Effector memory CD8-positive, alpha-beta T cell (primary cell): ENCODE data around the gene CT55.
"Not testable (repeated sequence)": the region's sequence is repeated elsewhere in the genome, so short reads cannot be mapped to it uniquely, and the experiment has no call there.

Experiments used
- ATAC-seq: fragments of 150-1000 bp; cut with Tn5 transposase; replicated peaks from 2 replicates; pipeline ENCODE4 v1.10.0; 2021; ENCODE audit warnings: mild to moderate bottlenecking, moderate library complexity
- DNase-seq, 3 experiments: peaks; one replicate each; pipeline ENCODE4 v3.0.0; 2021
- H3K27ac Mint-ChIP-seq, 2 donors: one replicate each; pipeline ENCODE4 v1.8.0; 2022; ENCODE audit warnings: mild to moderate bottlenecking in 2 of 2, mixed read lengths in 2 of 2, moderate library complexity in 2 of 2
- H3K27me3 Mint-ChIP-seq, 2 donors: one replicate each; pipeline ENCODE4 v1.8.0; 2022; ENCODE audit warnings: mixed read lengths in 2 of 2
- H3K36me3 Mint-ChIP-seq: one replicate; pipeline ENCODE4 v1.8.0; 2022; ENCODE audit warnings: mild to moderate bottlenecking, moderate library complexity, mixed read lengths; ENCODE audit not compliant: insufficient read depth
- H3K4me1 Mint-ChIP-seq, 2 donors: one replicate each; pipeline ENCODE4 v1.8.0; 2022; ENCODE audit warnings: low read depth in 2 of 2, mixed read lengths in 2 of 2
- H3K4me3 Mint-ChIP-seq, 2 donors: one replicate each; pipeline ENCODE4 v1.8.0; 2022; ENCODE audit warnings: mild to moderate bottlenecking in 2 of 2, mixed read lengths in 2 of 2, moderate library complexity in 2 of 2
- H3K9me3 Mint-ChIP-seq, 2 donors: one replicate each; pipeline ENCODE4 v1.8.0; 2022; ENCODE audit warnings: mixed read lengths in 2 of 2
- total RNA-seq, 9 experiments: gene quantifications; one replicate each; lab custom pipeline; 2026; lab: John Stamatoyannopoulos, UW

Gene CT55
- total RNA-seq: 0 to 0.07 (median 0) reads per million in 9 experiments

GRCh38 chrX:135170877-135171519 is at the start of gene CT55:
TSS of gene CT55 (minus strand) at chrX:135171398. CDS start at chrX:135171171, 227 bp downstream.
- Mint-ChIP-seq H3K27ac (no peak within 1 kb of the TSS), H3K27me3 (peaks cover 21 to 29% of the 10 kb centered on the region in 2 donors), H3K4me1 (peaks cover 0 to 5% of the 10 kb centered on the region in 2 donors), H3K4me3 (no peak within 1 kb of the TSS), H3K36me3 (no peaks in the 10 kb centered on the region), H3K9me3 (no peaks in the 10 kb centered on the region)
- ATAC-seq (no peak), DNase-seq (no peak)

- peak overlapping the region in 1 of 2 donors; percentile 25 for H3K27ac Mint-ChIP-seq
- H3K4me1 Mint-ChIP-seq: peaks cover 2 to 5% of the 10 kb centered on the region in 2 donors
- peak in 2 of 3 experiments; percentile 2 to 3 for DNase-seq
- no peaks in the 10 kb centered on the region for H3K36me3 Mint-ChIP-seq
- no peaks in the 10 kb centered on the region for H3K9me3 Mint-ChIP-seq
- H3K27me3 Mint-ChIP-seq: peaks cover 7 to 19% of the 10 kb centered on the region in 2 donors
- peak; percentile 73 for ATAC-seq
- no peak overlapping the region for H3K4me3 Mint-ChIP-seq
Observed at GRCh38 chrX:135213200-135213844, 42.1 kb upstream of the CT55 start.

GRCh38 chrX:135206427-135206826 is 35.2 kb upstream of the CT55 start:
- not testable (repeated sequence) for ATAC-seq, H3K4me3 Mint-ChIP-seq, H3K27ac Mint-ChIP-seq, H3K4me1 Mint-ChIP-seq, H3K36me3 Mint-ChIP-seq, H3K9me3 Mint-ChIP-seq
- peak; percentile 2 to 15 (median 8) for DNase-seq
- H3K27me3 Mint-ChIP-seq: peaks cover 29 to 41% of the 10 kb centered on the region in 2 donors

- H3K4me1 Mint-ChIP-seq: no peaks in the 10 kb centered on the region
- no peaks in the 10 kb centered on the region for H3K9me3 Mint-ChIP-seq
- H3K27me3 Mint-ChIP-seq: peaks cover 32 to 36% of the 10 kb centered on the region in 2 donors
- ATAC-seq (no peak), DNase-seq (no peak)
- no peaks in the 10 kb centered on the region for H3K36me3 Mint-ChIP-seq
- no peak overlapping the region for H3K27ac Mint-ChIP-seq
- H3K4me3 Mint-ChIP-seq: no peak overlapping the region
Observed at GRCh38 chrX:135200297-135200696, 29.1 kb upstream of the CT55 start.

GRCh38 chrX:135194684-135195083 is 23.5 kb upstream of the CT55 start:
- Mint-ChIP-seq H3K4me3 (no peak overlapping the region), H3K4me1 (no peaks in the 10 kb centered on the region), H3K9me3 (no peaks in the 10 kb centered on the region), H3K36me3 (no peaks in the 10 kb centered on the region), H3K27ac (no peak overlapping the region), H3K27me3 (peaks cover 20 to 27% of the 10 kb centered on the region in 2 donors)
- ATAC-seq (no peak), DNase-seq (no peak)

GRCh38 chrX:135193740-135194139 is 22.5 kb upstream of the CT55 start:
- Mint-ChIP-seq H3K4me1 (no peaks in the 10 kb centered on the region), H3K36me3 (no peaks in the 10 kb centered on the region), H3K4me3 (no peak overlapping the region), H3K27me3 (peaks cover 23 to 37% of the 10 kb centered on the region in 2 donors), H3K9me3 (no peaks in the 10 kb centered on the region), H3K27ac (no peak overlapping the region)
- ATAC-seq (no peak), DNase-seq (no peak)

- H3K4me3 Mint-ChIP-seq: no peak overlapping the region
- no peak overlapping the region for H3K27ac Mint-ChIP-seq
- H3K9me3 Mint-ChIP-seq: no peaks in the 10 kb centered on the region
- H3K4me1 Mint-ChIP-seq: no peaks in the 10 kb centered on the region
- DNase-seq: no peak
- ATAC-seq: no peak
- H3K27me3 Mint-ChIP-seq: peaks cover 30 to 45% of the 10 kb centered on the region in 2 donors
- H3K36me3 Mint-ChIP-seq: no peaks in the 10 kb centered on the region
Observed at GRCh38 chrX:135191838-135192237, 20.6 kb upstream of the CT55 start.

GRCh38 chrX:135185795-135186443 is 14.7 kb upstream of the CT55 start:
- H3K27ac Mint-ChIP-seq: no peak overlapping the region
- H3K36me3 Mint-ChIP-seq: no peaks in the 10 kb centered on the region
- H3K27me3 Mint-ChIP-seq: peaks cover 57 to 75% of the 10 kb centered on the region in 2 donors
- peaks cover 0 to 6% of the 10 kb centered on the region in 2 donors for H3K4me1 Mint-ChIP-seq
- ATAC-seq (peak; percentile 53), DNase-seq (peak in 2 of 3 experiments; percentile 2 to 3)
- no peak overlapping the region for H3K4me3 Mint-ChIP-seq
- no peaks in the 10 kb centered on the region for H3K9me3 Mint-ChIP-seq

- no peak overlapping the region for H3K27ac Mint-ChIP-seq
- peaks cover 25 to 37% of the 10 kb centered on the region in 2 donors for H3K27me3 Mint-ChIP-seq
- no peak for DNase-seq
- H3K4me3 Mint-ChIP-seq: no peak overlapping the region
- no peaks in the 10 kb centered on the region for H3K9me3 Mint-ChIP-seq
- H3K36me3 Mint-ChIP-seq: no peaks in the 10 kb centered on the region
- ATAC-seq: no peak
- peaks cover 0 to 2% of the 10 kb centered on the region in 2 donors for H3K4me1 Mint-ChIP-seq
Observed at GRCh38 chrX:135178636-135179035, 7.4 kb upstream of the CT55 start.

GRCh38 chrX:135170468-135170867 is 730 bp downstream of the CT55 start:
- Mint-ChIP-seq H3K4me1 (peaks cover 0 to 5% of the 10 kb centered on the region in 2 donors), H3K4me3 (no peak overlapping the region), H3K9me3 (no peaks in the 10 kb centered on the region), H3K27me3 (peaks cover 20 to 30% of the 10 kb centered on the region in 2 donors), H3K36me3 (no peaks in the 10 kb centered on the region), H3K27ac (no peak overlapping the region)
- no peak for ATAC-seq
- no peak for DNase-seq

- peaks cover 20 to 30% of the 10 kb centered on the region in 2 donors for H3K27me3 Mint-ChIP-seq
- H3K9me3 Mint-ChIP-seq, H3K4me1 Mint-ChIP-seq, H3K36me3 Mint-ChIP-seq, H3K27ac Mint-ChIP-seq, ATAC-seq, H3K4me3 Mint-ChIP-seq, DNase-seq: not testable (repeated sequence)
Observed at GRCh38 chrX:135169534-135169933, 1.7 kb downstream of the CT55 start.

- H3K9me3 Mint-ChIP-seq: no peaks in the 10 kb centered on the region
- H3K27ac Mint-ChIP-seq: no peak overlapping the region
- H3K36me3 Mint-ChIP-seq: no peaks in the 10 kb centered on the region
- no peak overlapping the region for H3K4me3 Mint-ChIP-seq
- H3K4me1 Mint-ChIP-seq: peaks cover 0 to 5% of the 10 kb centered on the region in 2 donors
- no peak for ATAC-seq
- peaks cover 12 to 21% of the 10 kb centered on the region in 2 donors for H3K27me3 Mint-ChIP-seq
- no peak for DNase-seq
Observed at GRCh38 chrX:135168486-135168885, 2.7 kb downstream of the CT55 start.

- not testable (repeated sequence) for DNase-seq, ATAC-seq, H3K9me3 Mint-ChIP-seq, H3K27me3 Mint-ChIP-seq, H3K27ac Mint-ChIP-seq, H3K36me3 Mint-ChIP-seq, H3K4me3 Mint-ChIP-seq, H3K4me1 Mint-ChIP-seq
Observed at GRCh38 chrX:135154688-135155087, 16.5 kb downstream of the CT55 start.
